Brain microvascular endothelial cell (primary cell): ENCODE results near the gene KIF6.
"Not testable (repeated sequence)": the region's sequence is repeated elsewhere in the genome, so short reads cannot be mapped to it uniquely, and the experiment has no call there.

Experiments used
- DNase-seq: peaks from one replicate; pipeline ENCODE4 v3.0.0-alpha.2; 2020
- H3K27ac ChIP-seq: fragments of 250-450 bp; sonication (Bioruptor Pico); 2 replicates; pipeline ENCODE4 v1.5.1; 2020; ENCODE audit warnings: mild to moderate bottlenecking, moderate library complexity
- H3K27me3 ChIP-seq: fragments of 250-450 bp; sonication (Bioruptor Pico); replicated peaks from 2 replicates; pipeline ENCODE4 v1.5.1; 2020; ENCODE audit warnings: mild to moderate bottlenecking
- H3K36me3 ChIP-seq: fragments of 250-450 bp; sonication (Bioruptor Pico); replicated peaks from 2 replicates; pipeline ENCODE4 v1.5.1; 2020; ENCODE audit warnings: mild to moderate bottlenecking
- H3K4me3 ChIP-seq: 2 replicates; pipeline ENCODE4 v1.5.1; 2011; ENCODE audit warnings: low read depth, mild to moderate bottlenecking, control low read depth, low read length, moderate library complexity
- CTCF ChIP-seq: IDR thresholded peaks from 2 replicates; pipeline ENCODE4 v1.5.1; 2011; ENCODE audit warnings: low read depth, mild to moderate bottlenecking, moderate library complexity, low read length, control low read depth, inconsistent platforms; ENCODE audit errors: missing control alignments
- in situ Hi-C: cut with HindIII; loops from 2 replicates; pipeline ENCODE4 v1.10.0; 2017; ENCODE audit warnings: low sequenced_read_pairs, low pct_ligation_motif_present

The KIF6 gene

GRCh38 chr6:39490108-39490507, 235.1 kb downstream of the KIF6 start:
- Histone ChIP-seq H3K4me3 (no peak overlapping the region), H3K36me3 (no peaks in the 10 kb centered on the region), H3K27ac (no peak overlapping the region), H3K27me3 (no peaks in the 10 kb centered on the region)
- in situ Hi-C loops, result no loop called here
- no peak for TF ChIP-seq CTCF
- DNase-seq, result no peak

GRCh38 chr6:39488255-39488879, 236.8 kb downstream of the KIF6 start:
- in situ Hi-C loops, result no loop called here
- Histone ChIP-seq H3K27ac (no peak overlapping the region), H3K27me3 (no peaks in the 10 kb centered on the region), H3K4me3 (no peak overlapping the region), H3K36me3 (no peaks in the 10 kb centered on the region)
- TF ChIP-seq CTCF, result no peak
- DNase-seq, result no peak

- Histone ChIP-seq H3K27ac (no peak overlapping the region), H3K36me3 (no peaks in the 10 kb centered on the region), H3K27me3 (no peaks in the 10 kb centered on the region), H3K4me3 (no peak overlapping the region)
- DNase-seq, result no peak
- in situ Hi-C loops, result no loop called here
- no peak for TF ChIP-seq CTCF
Observed at GRCh38 chr6:39484276-39484675, 240.9 kb downstream of the KIF6 start.

GRCh38 chr6:39479819-39480218, 245.4 kb downstream of the KIF6 start:
- H3K27me3 ChIP-seq, H3K36me3 ChIP-seq, in situ Hi-C loops, H3K27ac ChIP-seq, H3K4me3 ChIP-seq, DNase-seq: not testable (repeated sequence)

GRCh38 chr6:39476670-39477069, 248.5 kb downstream of the KIF6 start:
- H3K27ac ChIP-seq, result no peak overlapping the region
- in situ Hi-C loops, result no loop called here
- DNase-seq, result no peak
- H3K4me3 ChIP-seq, result no peak overlapping the region
- H3K27me3 ChIP-seq, result no peaks in the 10 kb centered on the region
- no peaks in the 10 kb centered on the region for H3K36me3 ChIP-seq
- TF ChIP-seq CTCF, result no peak

- no peak overlapping the region for H3K4me3 ChIP-seq
- H3K27ac ChIP-seq, result no peak overlapping the region
- H3K36me3 ChIP-seq, result no peaks in the 10 kb centered on the region
- no peak for TF ChIP-seq CTCF
- in situ Hi-C loops, result no loop called here
- DNase-seq, result no peak
- no peaks in the 10 kb centered on the region for H3K27me3 ChIP-seq
Observed at GRCh38 chr6:39476151-39476550, 249.1 kb downstream of the KIF6 start.
